Measurements from ENCODE around the gene UBE2D3. TPM values are rescaled to one million over a fixed set of nuclear protein-coding genes. Genes with fewer than 3 reads are reported as not detected.

The UBE2D3 gene
- total and polyA plus RNA-seq, 2 of the 4 experiments (the other 2 are of a cell fraction), result 233 to 387 TPM

- H3K9me3 ChIP-seq (ENCODE audit: control insufficient read depth, insufficient read depth, low read length), result no peaks in the 10 kb centered on the region
- H3K4ac ChIP-seq (ENCODE audit: low read depth, low read length), result no peak overlapping the region
- intact Hi-C loops (cut with micrococcal nuclease), result no loop called here
- no peak overlapping the region for H2AK9ac ChIP-seq (replicated peaks; ENCODE audit: low read depth, low read length, poor library complexity)
- H2BK120ac ChIP-seq (ENCODE audit: low read depth, low read length), result no peak overlapping the region
- no peak overlapping the region for H4K5ac ChIP-seq (ENCODE audit: low read depth, low read length)
- DNase-seq, result peak; percentile 57
- no peak overlapping the region for H2AK5ac ChIP-seq (ENCODE audit: low read depth, low read length)
- no CpG with 5 or more reads among the region's 4 CpGs for WGBS, 2 experiments (ENCODE audit: extremely low coverage in 2 of 2, insufficient read length in 1 of 2)
- no peak overlapping the region for H2BK15ac ChIP-seq (ENCODE audit: low read depth, low read length)
- no TSS peak for BruUV-seq (replicated peaks)
- H2BK5ac ChIP-seq (ENCODE audit: low read depth, low read length, poor library complexity, severe bottlenecking), result peak overlapping the region; percentile 28
- H3K27ac ChIP-seq (ENCODE audit: insufficient read depth, low read length), result no peak overlapping the region
- ATAC-seq (ENCODE audit: low read depth), result no peak
- peak overlapping the region; percentile 58 for H3K23ac ChIP-seq (ENCODE audit: low read depth, low read length)
- H3K36me3 ChIP-seq (ENCODE audit: control insufficient read depth, insufficient read depth, low read length), result peaks cover 5% of the 10 kb centered on the region
- peaks cover under 1 to 6% of the 10 kb centered on the region in 2 experiments; a peak in 3 of 4 replicates for H3K79me1 ChIP-seq (ENCODE audit: low read depth in 1 of 2, low read length in 2 of 2)
- H3K18ac ChIP-seq (ENCODE audit: low read depth, low read length), result no peak overlapping the region
- peak overlapping the region; percentile 85 for H3K4me2 ChIP-seq (ENCODE audit: low read depth, low read length)
- H3K14ac ChIP-seq (replicated peaks; ENCODE audit: low read depth, low read length), result no peak overlapping the region
- peaks cover 1% of the 10 kb centered on the region; the same call in 1 of the 2 replicates for H3K9me1 ChIP-seq (ENCODE audit: insufficient read depth, low read length)
- H3K4me1 ChIP-seq (ENCODE audit: control insufficient read depth, insufficient read depth, low read length), result 0 out of 2 replicates have a peak, but pooled peaks cover under 1% of the 10 kb centered on the region
- H3K27me3 ChIP-seq (ENCODE audit: control insufficient read depth, insufficient read depth, low read length), result no peaks in the 10 kb centered on the region
- TF ChIP-seq USF2 (IDR thresholded peaks at IDR 0.05; ENCODE audit: low read depth, low read length) (no peak), RCOR1 (IDR thresholded peaks at IDR 0.05; ENCODE audit: insufficient replicate concordance, low read length) (no peak), MXI1 (IDR thresholded peaks at IDR 0.05; ENCODE audit: borderline replicate concordance, low read depth, low read length) (peak; percentile 55; the same call in 1 of the 2 replicates), CEBPB (IDR thresholded peaks at IDR 0.05; ENCODE audit: low read depth, low read length) (0 out of 2 replicates have a peak, but pooled peaks have one; percentile 10)
- no peak overlapping the region for H4K91ac ChIP-seq (ENCODE audit: insufficient read depth, low read depth, low read length)
- dilution Hi-C loops (cut with HindIII; ENCODE audit: low sequenced_read_pairs, unreplicated experiment), result no loop called here
- POLR2A ChIA-PET (ENCODE audit: unreplicated experiment), result no interaction called here
- H2BK20ac ChIP-seq (ENCODE audit: low read depth, low read length), result no peak overlapping the region
- H3K56ac ChIP-seq (ENCODE audit: extremely low read depth, insufficient read depth, low read length), result no peak overlapping the region
- H3K4me3 ChIP-seq (ENCODE audit: insufficient read depth, low read depth, low read length), result peak overlapping the region; percentile 8
- no peak overlapping the region for H3K9ac ChIP-seq (ENCODE audit: low read depth, low read length)
- no peak overlapping the region for H4K8ac ChIP-seq (ENCODE audit: low read depth in 2 of 2, low read length in 2 of 2)
- no peak overlapping the region for H2AFZ ChIP-seq (replicated peaks; ENCODE audit: low read length, poor library complexity)
- peaks cover 79% of the 10 kb centered on the region for H4K20me1 ChIP-seq (ENCODE audit: insufficient read depth, low read length)
- CTCF ChIA-PET, result interaction anchor here (1.5 kb wide), 1 partner anchor 203 kb away, joined by 5 read pairs; no protein-coding TSS in a partner anchor
- in situ Hi-C loops (cut with MboI; ENCODE audit: low sequenced_read_pairs), result no loop called here
Observed at GRCh38 chr4:102823897-102824296, 3.5 kb downstream of the UBE2D3 start.

Data from IMR-90 (cell line).